MM.1S (cell line): ENCODE data around the gene SLC38A3.

Source experiments
- DNase-seq: peaks from one replicate; pipeline ENCODE4 v3.0.0-alpha.2; 2015
- H2AFZ ChIP-seq: fragments of 300-600 bp; sonication (generic); 2 replicates; pipeline ENCODE4 v1.6.0; 2016; ENCODE audit warnings: antibody characterized with exemption, low read length
- H3F3A ChIP-seq: fragments of 300-600 bp; sonication (generic); 2 replicates; pipeline ENCODE4 v1.6.1; 2016; ENCODE audit warnings: mild to moderate bottlenecking, antibody characterized with exemption, low read length, moderate library complexity, mixed read lengths; ENCODE audit not compliant: insufficient read depth
- H3K27ac ChIP-seq: fragments of 300-600 bp; sonication (generic); 2 replicates; pipeline ENCODE4 v1.5.1; 2016; ENCODE audit warnings: mild to moderate bottlenecking, low read length
- H3K27me3 ChIP-seq: fragments of 300-600 bp; sonication (generic); replicated peaks from 2 replicates; pipeline ENCODE4 v1.6.0; 2016; ENCODE audit warnings: low read length; ENCODE audit not compliant: insufficient read depth
- H3K36me3 ChIP-seq: fragments of 300-600 bp; sonication (generic); replicated peaks from 2 replicates; pipeline ENCODE4 v1.6.1; 2016; ENCODE audit warnings: mild to moderate bottlenecking, low read length, mixed read lengths; ENCODE audit not compliant: insufficient read depth
- H3K4me1 ChIP-seq: fragments of 300-600 bp; sonication (generic); 2 replicates; pipeline ENCODE4 v1.6.1; 2016; ENCODE audit warnings: low read length, mixed read lengths
- H3K4me2 ChIP-seq: fragments of 300-600 bp; sonication (generic); 2 replicates; pipeline ENCODE4 v1.6.0; 2016; ENCODE audit warnings: low read depth, low read length
- H3K4me3 ChIP-seq: fragments of 300-600 bp; sonication (generic); 2 replicates; pipeline ENCODE4 v1.5.1; 2016; ENCODE audit warnings: low read length, mixed read lengths
- H3K79me2 ChIP-seq: fragments of 300-600 bp; sonication (generic); 2 replicates; pipeline ENCODE4 v1.6.1; 2016; ENCODE audit warnings: mixed run types, low read length, mixed read lengths
- H3K9ac ChIP-seq: fragments of 300-600 bp; sonication (generic); 2 replicates; pipeline ENCODE4 v1.6.1; 2016; ENCODE audit warnings: low read length, mixed read lengths
- H3K9me2 ChIP-seq: fragments of 300-600 bp; sonication (generic); replicated peaks from 2 replicates; pipeline ENCODE4 v1.6.1; 2016; ENCODE audit warnings: mild to moderate bottlenecking, low read length, mixed read lengths; ENCODE audit not compliant: insufficient read depth
- H3K9me3 ChIP-seq: fragments of 300-600 bp; sonication (generic); replicated peaks from 2 replicates; pipeline ENCODE4 v1.6.1; 2016; ENCODE audit warnings: mild to moderate bottlenecking, low read length, mixed read lengths; ENCODE audit not compliant: insufficient read depth
- H4K20me1 ChIP-seq: fragments of 300-600 bp; sonication (generic); 2 replicates; pipeline ENCODE4 v1.6.1; 2016; ENCODE audit warnings: mild to moderate bottlenecking, low read length, moderate library complexity, mixed read lengths; ENCODE audit not compliant: insufficient read depth
- EZH2 ChIP-seq: fragments of 300-600 bp; sonication (generic); optimal IDR thresholded peaks from 2 replicates; pipeline ENCODE3; 2017; ENCODE audit warnings: low read depth, mild to moderate bottlenecking, antibody characterized with exemption, low read length, mixed read lengths
- EZH2phosphoT487 ChIP-seq: fragments of 300-600 bp; sonication (generic); IDR thresholded peaks from 2 replicates; pipeline ENCODE4 v1.6.1; 2018; ENCODE audit warnings: antibody characterized with exemption, low read length
- TF ChIP-seq, protein P1 (sequence below): fragments of 300-600 bp; sonication (generic); IDR thresholded peaks from 2 replicates; pipeline ENCODE4 v1.5.1; 2016; ENCODE audit warnings: antibody characterized with exemption, low read length, mixed read lengths

SLC38A3 gene

GRCh38 chr3:50241163-50241562 is 36.1 kb downstream of the SLC38A3 start:
- Histone ChIP-seq H3K27me3 (no peaks in the 10 kb centered on the region), H3K9ac (no peak overlapping the region), H3K9me2 (no peaks in the 10 kb centered on the region), H3K9me3 (no peaks in the 10 kb centered on the region), H3K79me2 (peaks cover 96% of the 10 kb centered on the region), H4K20me1 (no peaks in the 10 kb centered on the region), H3K4me2 (no peak overlapping the region), H3K36me3 (no peaks in the 10 kb centered on the region), H3F3A (peaks cover 19% of the 10 kb centered on the region), H3K4me1 (0 out of 2 replicates have a peak, but pooled peaks cover 6% of the 10 kb centered on the region), H3K27ac (no peak overlapping the region), H2AFZ (no peak overlapping the region), H3K4me3 (no peak overlapping the region)
- TF ChIP-seq, protein P1, sequence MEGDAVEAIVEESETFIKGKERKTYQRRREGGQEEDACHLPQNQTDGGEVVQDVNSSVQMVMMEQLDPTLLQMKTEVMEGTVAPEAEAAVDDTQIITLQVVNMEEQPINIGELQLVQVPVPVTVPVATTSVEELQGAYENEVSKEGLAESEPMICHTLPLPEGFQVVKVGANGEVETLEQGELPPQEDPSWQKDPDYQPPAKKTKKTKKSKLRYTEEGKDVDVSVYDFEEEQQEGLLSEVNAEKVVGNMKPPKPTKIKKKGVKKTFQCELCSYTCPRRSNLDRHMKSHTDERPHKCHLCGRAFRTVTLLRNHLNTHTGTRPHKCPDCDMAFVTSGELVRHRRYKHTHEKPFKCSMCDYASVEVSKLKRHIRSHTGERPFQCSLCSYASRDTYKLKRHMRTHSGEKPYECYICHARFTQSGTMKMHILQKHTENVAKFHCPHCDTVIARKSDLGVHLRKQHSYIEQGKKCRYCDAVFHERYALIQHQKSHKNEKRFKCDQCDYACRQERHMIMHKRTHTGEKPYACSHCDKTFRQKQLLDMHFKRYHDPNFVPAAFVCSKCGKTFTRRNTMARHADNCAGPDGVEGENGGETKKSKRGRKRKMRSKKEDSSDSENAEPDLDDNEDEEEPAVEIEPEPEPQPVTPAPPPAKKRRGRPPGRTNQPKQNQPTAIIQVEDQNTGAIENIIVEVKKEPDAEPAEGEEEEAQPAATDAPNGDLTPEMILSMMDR = no peak
- TF ChIP-seq EZH2 (no peak), EZH2phosphoT487 (no peak)
- DNase-seq = no peak

GRCh38 chr3:50241713-50242380 is 36.8 kb downstream of the SLC38A3 start:
- H3K27me3 ChIP-seq = no peaks in the 10 kb centered on the region
- no peaks in the 10 kb centered on the region for H3K36me3 ChIP-seq
- no peak overlapping the region for H2AFZ ChIP-seq
- H4K20me1 ChIP-seq = no peaks in the 10 kb centered on the region
- H3K9me3 ChIP-seq = no peaks in the 10 kb centered on the region
- H3K4me2 ChIP-seq = no peak overlapping the region
- H3K79me2 ChIP-seq = peaks cover 96% of the 10 kb centered on the region
- H3K9me2 ChIP-seq = no peaks in the 10 kb centered on the region
- H3F3A ChIP-seq = peaks cover 26% of the 10 kb centered on the region
- H3K4me3 ChIP-seq = no peak overlapping the region
- no peak for DNase-seq
- H3K27ac ChIP-seq = no peak overlapping the region
- TF ChIP-seq, protein P1 = no peak
- TF ChIP-seq EZH2phosphoT487 = no peak
- TF ChIP-seq EZH2 = no peak
- peaks cover 11% of the 10 kb centered on the region for H3K4me1 ChIP-seq
- H3K9ac ChIP-seq = no peak overlapping the region

DNA sequence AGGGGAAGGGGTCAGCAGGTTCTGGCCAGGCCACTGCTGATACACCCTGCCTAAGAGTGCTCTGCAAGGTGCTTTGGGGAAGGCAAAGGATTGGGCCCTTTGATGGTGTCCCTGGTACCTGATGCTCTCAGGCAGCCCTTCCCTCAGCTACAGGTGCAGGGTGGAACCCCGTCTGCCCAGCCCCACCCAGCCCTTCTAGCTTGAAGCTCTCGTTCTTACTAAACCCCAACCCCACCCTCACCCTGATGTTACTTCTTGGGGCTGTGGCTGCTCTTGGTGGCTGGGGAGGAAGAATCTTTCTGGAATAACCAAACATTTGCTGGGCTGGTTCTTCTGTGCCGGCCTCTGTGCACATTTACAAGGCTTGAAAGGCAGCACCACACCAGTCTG is 37.3 kb downstream of the SLC38A3 start:
- no peaks in the 10 kb centered on the region for H3K9me3 ChIP-seq
- no peaks in the 10 kb centered on the region for H4K20me1 ChIP-seq
- peaks cover 17% of the 10 kb centered on the region for H3K4me1 ChIP-seq
- H3K4me2 ChIP-seq = no peak overlapping the region
- H3K79me2 ChIP-seq = peaks cover 96% of the 10 kb centered on the region
- no peaks in the 10 kb centered on the region for H3K27me3 ChIP-seq
- H3K36me3 ChIP-seq = no peaks in the 10 kb centered on the region
- no peak overlapping the region for H3K9ac ChIP-seq
- peaks cover 25% of the 10 kb centered on the region for H3F3A ChIP-seq
- DNase-seq = no peak
- no peak overlapping the region for H3K4me3 ChIP-seq
- TF ChIP-seq EZH2 (no peak), EZH2phosphoT487 (no peak)
- TF ChIP-seq, protein P1 = no peak
- H3K27ac ChIP-seq = no peak overlapping the region
- no peak overlapping the region for H2AFZ ChIP-seq
- H3K9me2 ChIP-seq = no peaks in the 10 kb centered on the region
